EH (cell line): Measurements from ENCODE around the gene CHCHD6.

Experiments
- DNase-seq: peaks from one replicate; pipeline ENCODE4 v3.0.0-alpha.2; 2015; ENCODE audit warnings: low read depth

Gene CHCHD6

GRCh38 chr3:126859415-126860246, 155.6 kb downstream of the CHCHD6 start:
- no peak for DNase-seq

- DNase-seq, result no peak
Measured at GRCh38 chr3:126865736-126866135, 161.7 kb downstream of the CHCHD6 start.

GRCh38 chr3:126866175-126866759, 162.2 kb downstream of the CHCHD6 start:
- no peak for DNase-seq

- DNase-seq, result no peak
Measured at GRCh38 chr3:126867190-126867862, 163.3 kb downstream of the CHCHD6 start.

GRCh38 chr3:126867863-126868200, 163.8 kb downstream of the CHCHD6 start:
- DNase-seq, result no peak

GRCh38 chr3:126870608-126871210, 166.7 kb downstream of the CHCHD6 start:
- no peak for DNase-seq

- DNase-seq, result no peak
Measured at GRCh38 chr3:126872701-126873342, 168.8 kb downstream of the CHCHD6 start.

GRCh38 chr3:126873416-126873815, 169.4 kb downstream of the CHCHD6 start:
- DNase-seq, result no peak

- no peak for DNase-seq
Measured at GRCh38 chr3:126878664-126879063, 174.6 kb downstream of the CHCHD6 start.

GRCh38 chr3:126880901-126881300, 176.9 kb downstream of the CHCHD6 start:
- no peak for DNase-seq

GRCh38 chr3:126881861-126882260, 177.8 kb downstream of the CHCHD6 start:
- no peak for DNase-seq

- peak; percentile 59 for DNase-seq
Measured at GRCh38 chr3:126883241-126883640, 179.2 kb downstream of the CHCHD6 start.

GRCh38 chr3:126885425-126885824, 181.4 kb downstream of the CHCHD6 start:
- DNase-seq, result no peak

- peak; percentile 17 for DNase-seq
Measured at GRCh38 chr3:126886217-126886616, 182.2 kb downstream of the CHCHD6 start.

- DNase-seq, result no peak
Measured at GRCh38 chr3:126887686-126888085, 183.6 kb downstream of the CHCHD6 start.

- DNase-seq, result no peak
Measured at GRCh38 chr3:126888186-126888760, 184.2 kb downstream of the CHCHD6 start.

- no peak for DNase-seq
Measured at GRCh38 chr3:126889276-126890201, 185.5 kb downstream of the CHCHD6 start.

GRCh38 chr3:126891141-126891540, 187.1 kb downstream of the CHCHD6 start:
- DNase-seq, result no peak

GRCh38 chr3:126891791-126892190, 187.8 kb downstream of the CHCHD6 start:
- no peak for DNase-seq

GRCh38 chr3:126893651-126894050, 189.6 kb downstream of the CHCHD6 start:
- no peak for DNase-seq

- DNase-seq, result no peak
Measured at GRCh38 chr3:126894475-126894874, 190.4 kb downstream of the CHCHD6 start.
